HUES6 (cell line): ENCODE measurements around the gene LUC7L2.

Experiments used
- H3K27ac ChIP-seq: 2 replicates; pipeline ENCODE4 v1.7.0; 2013; ENCODE audit warnings: low read depth, mild to moderate bottlenecking, low read length, inconsistent platforms
- H3K27me3 ChIP-seq: 2 replicates; pipeline ENCODE4 v1.6.1; 2013; ENCODE audit warnings: low read length; ENCODE audit not compliant: control insufficient read depth, insufficient read depth
- H3K36me3 ChIP-seq: 2 replicates; pipeline ENCODE4 v1.6.1; 2013; ENCODE audit warnings: low read length; ENCODE audit not compliant: control insufficient read depth, insufficient read depth
- H3K4me1 ChIP-seq: 2 replicates; pipeline ENCODE4 v1.6.1; 2013; ENCODE audit warnings: low read length; ENCODE audit not compliant: control insufficient read depth, insufficient read depth
- H3K4me3 ChIP-seq: 2 replicates; pipeline ENCODE4 v1.5.1; 2013; ENCODE audit warnings: low read depth, low read length
- H3K9ac ChIP-seq: one replicate; pipeline ENCODE4 v1.6.1; 2013; ENCODE audit warnings: mild to moderate bottlenecking, low read length
- H3K9me3 ChIP-seq: 2 replicates; pipeline ENCODE4 v1.6.1; 2013; ENCODE audit warnings: low read depth, low read length; ENCODE audit not compliant: control insufficient read depth, insufficient read depth

The LUC7L2 gene

GRCh38 chr7:139334399-139335150, 25.1 kb upstream of the LUC7L2 start:
- no peak overlapping the region for H3K9ac ChIP-seq
- peaks cover 8% of the 10 kb centered on the region; the same call in 1 of the 2 replicates for H3K9me3 ChIP-seq
- H3K4me1 ChIP-seq, result no peaks in the 10 kb centered on the region
- no peak overlapping the region for H3K4me3 ChIP-seq
- no peaks in the 10 kb centered on the region for H3K36me3 ChIP-seq
- no peak overlapping the region for H3K27ac ChIP-seq
- H3K27me3 ChIP-seq, result no peaks in the 10 kb centered on the region

- H3K4me1 ChIP-seq, result 0 out of 2 replicates have a peak, but pooled peaks cover 5% of the 10 kb centered on the region
- H3K4me3 ChIP-seq, result no peak overlapping the region
- H3K36me3 ChIP-seq, result no peaks in the 10 kb centered on the region
- no peak overlapping the region for H3K27ac ChIP-seq
- no peak overlapping the region for H3K9ac ChIP-seq
- H3K9me3 ChIP-seq, result peaks cover 10% of the 10 kb centered on the region; the same call in 1 of the 2 replicates
- no peaks in the 10 kb centered on the region for H3K27me3 ChIP-seq
Measured at GRCh38 chr7:139339025-139339424, 20.7 kb upstream of the LUC7L2 start.

- peaks cover 10% of the 10 kb centered on the region; the same call in 1 of the 2 replicates for H3K9me3 ChIP-seq
Measured at GRCh38 chr7:139339698-139340036, 20.0 kb upstream of the LUC7L2 start.

DNA sequence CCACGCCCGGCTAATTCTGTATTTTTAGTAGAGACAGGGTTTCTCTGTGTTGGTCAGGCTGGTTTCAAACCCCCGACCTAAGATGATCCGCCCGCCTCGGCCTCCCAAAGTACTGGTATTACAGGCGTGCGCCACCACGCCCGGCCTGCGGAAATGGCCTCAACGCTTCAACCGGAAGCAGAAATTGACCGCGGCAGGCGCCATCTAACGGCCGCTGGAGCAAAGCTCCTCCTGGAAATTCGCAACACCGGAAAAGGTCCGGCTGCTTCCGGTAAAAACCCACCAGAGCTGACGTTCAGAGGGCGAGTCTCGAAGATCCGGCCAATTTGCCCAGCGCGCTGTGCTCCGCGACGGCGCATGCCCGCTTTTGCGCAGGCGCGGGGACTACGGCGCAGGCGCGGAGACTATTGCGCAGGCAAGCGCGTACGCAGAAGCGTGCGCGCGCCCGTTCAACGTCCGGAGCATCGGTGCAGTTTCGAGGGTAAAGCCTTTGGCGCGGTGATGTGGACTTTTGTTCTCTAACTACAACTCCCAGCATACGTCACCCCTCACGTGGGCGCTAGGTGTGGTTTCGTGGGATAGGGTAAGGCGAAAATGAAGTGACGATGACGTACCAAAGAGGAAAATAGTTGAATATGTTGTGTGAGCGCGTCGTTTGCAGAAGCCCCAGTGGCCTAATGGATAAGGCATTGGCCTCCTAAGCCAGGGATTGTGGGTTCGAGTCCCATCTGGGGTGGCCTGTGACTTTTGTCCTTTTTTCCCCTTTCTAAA, 19.5 kb upstream of the LUC7L2 start:
- H3K27me3 ChIP-seq, result no peaks in the 10 kb centered on the region
- H3K36me3 ChIP-seq, result no peaks in the 10 kb centered on the region
- H3K27ac ChIP-seq, result peak overlapping the region; percentile 98; the same call in 1 of the 2 replicates
- peak overlapping the region; percentile 100 for H3K9ac ChIP-seq
- 0 out of 2 replicates have a peak, but pooled peaks cover 5% of the 10 kb centered on the region for H3K4me1 ChIP-seq
- H3K9me3 ChIP-seq, result peaks cover 10% of the 10 kb centered on the region; the same call in 1 of the 2 replicates
- peak overlapping the region; percentile 94 for H3K4me3 ChIP-seq

More at GRCh38 chr7:139339698-139340036, 20.0 kb upstream of the LUC7L2 start:
- Histone ChIP-seq H3K9ac (no peak overlapping the region), H3K4me1 (0 out of 2 replicates have a peak, but pooled peaks cover 5% of the 10 kb centered on the region), H3K4me3 (peak overlapping the region; percentile 94), H3K27ac (no peak overlapping the region), H3K27me3 (no peaks in the 10 kb centered on the region), H3K36me3 (no peaks in the 10 kb centered on the region)

- Histone ChIP-seq H3K4me3 (peak overlapping the region; percentile 94), H3K27me3 (no peaks in the 10 kb centered on the region), H3K9ac (peak overlapping the region; percentile 100), H3K27ac (peak overlapping the region; percentile 98), H3K4me1 (0 out of 2 replicates have a peak, but pooled peaks cover 5% of the 10 kb centered on the region), H3K9me3 (peaks cover 10% of the 10 kb centered on the region; the same call in 1 of the 2 replicates), H3K36me3 (peaks cover 2% of the 10 kb centered on the region; the same call in 1 of the 2 replicates)
Measured at GRCh38 chr7:139340808-139341057, 19.0 kb upstream of the LUC7L2 start.

DNA sequence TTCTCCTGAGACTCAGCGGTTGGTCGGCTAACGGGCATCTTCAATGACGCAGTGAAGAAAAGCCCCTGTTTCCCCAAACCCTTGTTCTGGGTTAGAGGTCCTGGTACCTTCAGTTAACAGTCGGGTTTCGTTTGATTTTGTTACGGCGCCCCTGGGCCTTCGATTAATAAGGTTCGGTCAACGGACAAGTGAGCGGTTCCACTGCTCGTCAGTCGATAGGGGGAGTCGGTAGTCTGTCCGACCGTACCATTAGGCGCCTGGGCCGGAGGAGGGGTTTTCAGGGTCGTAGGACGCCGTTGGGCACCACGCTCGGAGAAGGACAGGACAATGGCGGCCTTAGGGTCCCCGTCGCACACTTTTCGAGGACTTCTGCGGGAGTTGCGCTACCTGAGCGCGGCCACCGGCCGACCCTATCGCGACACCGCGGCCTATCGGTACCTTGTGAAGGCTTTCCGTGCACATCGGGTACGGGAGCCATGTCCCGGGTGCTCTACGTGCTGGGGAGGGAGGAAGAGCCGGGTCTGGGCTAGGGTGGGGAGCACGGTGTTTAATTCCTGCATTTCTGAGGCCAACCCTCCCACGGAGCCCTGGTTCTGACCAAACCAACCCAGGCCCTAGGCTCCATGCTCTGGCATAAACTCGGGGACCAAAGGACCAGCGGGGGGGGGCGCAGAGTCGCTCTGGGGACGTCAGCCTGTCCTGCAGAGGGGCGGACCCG, 18.5 kb upstream of the LUC7L2 start, which contains the start of gene FMC1:
Gene FMC1 (plus strand): TSS at position 280 of the 718 bp plus-strand sequence. CDS start 48 bp downstream, at position 328.
- 0 out of 2 replicates have a peak, but pooled peaks cover 5% of the 10 kb centered on the region for H3K4me1 ChIP-seq
- H3K27me3 ChIP-seq, result no peaks in the 10 kb centered on the region
- H3K36me3 ChIP-seq, result peaks cover 4% of the 10 kb centered on the region
- H3K9ac ChIP-seq, result peak within 1 kb of the TSS; percentile 100
- peak within 1 kb of the TSS; percentile 94 for H3K4me3 ChIP-seq
- peaks cover 10% of the 10 kb centered on the region; the same call in 1 of the 2 replicates for H3K9me3 ChIP-seq
- H3K27ac ChIP-seq, result peak within 1 kb of the TSS; percentile 98

DNA sequence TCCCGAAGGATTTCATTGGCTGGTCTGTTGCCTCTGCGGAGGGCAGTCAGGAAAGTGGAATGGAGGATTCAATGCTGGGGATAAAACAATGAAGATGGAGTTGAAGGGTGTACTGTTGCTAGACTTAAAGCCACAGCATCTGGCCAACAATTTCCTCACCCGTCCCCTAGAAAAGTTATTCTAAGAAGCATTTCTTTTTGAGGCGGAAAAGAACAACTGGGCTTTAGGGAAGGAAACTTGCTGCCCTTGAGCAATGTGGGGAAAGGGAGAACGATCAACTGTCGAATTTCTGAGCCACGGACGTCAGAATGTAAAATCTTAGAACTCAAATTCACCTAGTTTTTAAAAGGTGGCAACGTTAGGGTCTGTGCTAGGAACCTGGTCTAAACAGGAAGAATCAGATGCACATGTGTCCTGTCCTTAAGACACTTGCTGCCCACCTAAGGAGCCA, 17.9 kb upstream of the LUC7L2 start:
- Histone ChIP-seq H3K36me3 (peaks cover 10% of the 10 kb centered on the region), H3K27me3 (no peaks in the 10 kb centered on the region), H3K27ac (peak overlapping the region; percentile 98), H3K4me1 (0 out of 2 replicates have a peak, but pooled peaks cover 5% of the 10 kb centered on the region), H3K9me3 (peaks cover 10% of the 10 kb centered on the region; the same call in 1 of the 2 replicates), H3K4me3 (peak overlapping the region; percentile 94), H3K9ac (peak overlapping the region; percentile 100)

GRCh38 chr7:139345042-139345441, 14.7 kb upstream of the LUC7L2 start:
- no peak overlapping the region for H3K4me3 ChIP-seq

GRCh38 chr7:139351027-139351426, 8.7 kb upstream of the LUC7L2 start:
- Histone ChIP-seq H3K4me3 (no peak overlapping the region), H3K27ac (no peak overlapping the region)

More at GRCh38 chr7:139345042-139345441, 14.7 kb upstream of the LUC7L2 start:
- Histone ChIP-seq H3K36me3 (peaks cover 10% of the 10 kb centered on the region), H3K9me3 (no peaks in the 10 kb centered on the region), H3K27ac (no peak overlapping the region), H3K27me3 (no peaks in the 10 kb centered on the region), H3K9ac (no peak overlapping the region), H3K4me1 (0 out of 2 replicates have a peak, but pooled peaks cover 5% of the 10 kb centered on the region)

GRCh38 chr7:139354729-139355128, 5.0 kb upstream of the LUC7L2 start:
- Histone ChIP-seq H3K27me3 (no peaks in the 10 kb centered on the region), H3K27ac (no peak overlapping the region), H3K9me3 (no peaks in the 10 kb centered on the region), H3K9ac (no peak overlapping the region), H3K4me3 (no peak overlapping the region), H3K4me1 (no peaks in the 10 kb centered on the region), H3K36me3 (peaks cover 3% of the 10 kb centered on the region)

More at GRCh38 chr7:139351027-139351426, 8.7 kb upstream of the LUC7L2 start:
- no peak overlapping the region for H3K9ac ChIP-seq
- H3K9me3 ChIP-seq, result no peaks in the 10 kb centered on the region
- H3K27me3 ChIP-seq, result no peaks in the 10 kb centered on the region
- no peaks in the 10 kb centered on the region for H3K4me1 ChIP-seq
- H3K36me3 ChIP-seq, result peaks cover 10% of the 10 kb centered on the region
